Measurements from ENCODE around the gene RFESD.
"Not testable (repeated sequence)": the region's sequence is repeated elsewhere in the genome, so short reads cannot be mapped to it uniquely, and the experiment has no call there.

Gene RFESD

GRCh38 chr5:95690333-95690732, 43.8 kb downstream of the RFESD start:
- no peak for TF ChIP-seq CTCF (IDR thresholded peaks at IDR 0.05; ENCODE audit: control extremely low read depth, extremely low read depth, low read depth, missing control alignments)
- no peak for DNase-seq (ENCODE audit: extremely low spot score)
- ChIA-PET POLR2A (no interaction called here), CTCF (no interaction called here)

- ChIA-PET CTCF (interaction anchor here (0.9 to 1.8 kb wide), 6 partner anchors 10 to 640 kb away, joined by 3 to 5 read pairs (median 3); no protein-coding TSS in a partner anchor), POLR2A (no interaction called here)
- TF ChIP-seq CTCF (IDR thresholded peaks at IDR 0.05; ENCODE audit: control extremely low read depth, extremely low read depth, low read depth, missing control alignments) = no peak
- no peak for DNase-seq (ENCODE audit: extremely low spot score)
Observed at GRCh38 chr5:95697781-95698681, 51.5 kb downstream of the RFESD start.

GRCh38 chr5:95699337-95699736, 52.8 kb downstream of the RFESD start:
- no peak for TF ChIP-seq CTCF (IDR thresholded peaks at IDR 0.05; ENCODE audit: control extremely low read depth, extremely low read depth, low read depth, missing control alignments)
- ChIA-PET POLR2A (no interaction called here), CTCF (interaction anchor here (1.1 to 2.8 kb wide), 3 partner anchors 11 to 35 kb away, joined by 3 to 11 read pairs (median 4); no protein-coding TSS in a partner anchor)
- DNase-seq (ENCODE audit: extremely low spot score) = no peak

GRCh38 chr5:95701074-95701473, 54.5 kb downstream of the RFESD start:
- no peak for TF ChIP-seq CTCF (IDR thresholded peaks at IDR 0.05; ENCODE audit: control extremely low read depth, extremely low read depth, low read depth, missing control alignments)
- POLR2A ChIA-PET = no interaction called here
- DNase-seq (ENCODE audit: extremely low spot score) = no peak
- CTCF ChIA-PET = interaction anchor here (2.8 kb wide), 1 partner anchor 37 kb away, joined by 11 read pairs; no protein-coding TSS in a partner anchor

- POLR2A ChIA-PET = no interaction called here
- DNase-seq (ENCODE audit: extremely low spot score) = no peak
- TF ChIP-seq CTCF (IDR thresholded peaks at IDR 0.05; ENCODE audit: control extremely low read depth, extremely low read depth, low read depth, missing control alignments) = no peak
- CTCF ChIA-PET = no interaction called here
Observed at GRCh38 chr5:95704150-95704549, 57.6 kb downstream of the RFESD start.

GRCh38 chr5:95706196-95706595, 59.6 kb downstream of the RFESD start:
- DNase-seq (ENCODE audit: extremely low spot score); POLR2A ChIA-PET: not testable (repeated sequence)
- CTCF ChIA-PET = interaction anchor here (1.4 to 1.6 kb wide), 2 partner anchors 13 to 42 kb away, joined by 3 read pairs; no protein-coding TSS in a partner anchor

GRCh38 chr5:95707055-95707454, 60.5 kb downstream of the RFESD start:
- DNase-seq (ENCODE audit: extremely low spot score) = no peak
- POLR2A ChIA-PET = no interaction called here
- CTCF ChIA-PET = interaction anchor here (1.1 kb wide), 1 partner anchor 14 kb away, joined by 3 read pairs; no protein-coding TSS in a partner anchor
- no peak for TF ChIP-seq CTCF (IDR thresholded peaks at IDR 0.05; ENCODE audit: control extremely low read depth, extremely low read depth, low read depth, missing control alignments)

All from GM10248 (cell line).